C1 segment of cervical spinal cord (tissue), 14 donors: ENCODE data around the gene ELK4.
A peak's percentile ranks its signal among the peaks of the same experiment; 100 is the strongest.

Source experiments
- DNase-seq, 14 donors: peaks; one replicate each; lab custom pipeline; 2025; lab: John Stamatoyannopoulos, UW

Gene ELK4

GRCh38 chr1:205630241-205630640 is 1.6 kb downstream of the ELK4 start:
- no peak for DNase-seq

GRCh38 chr1:205629751-205630150 is 2.1 kb downstream of the ELK4 start:
- no peak for DNase-seq

- no peak for DNase-seq
Observed at GRCh38 chr1:205627956-205628355, 3.9 kb downstream of the ELK4 start.

GRCh38 chr1:205626216-205626615 is 5.6 kb downstream of the ELK4 start:
- no peak for DNase-seq

- DNase-seq, result no peak
Observed at GRCh38 chr1:205623646-205624045, 8.2 kb downstream of the ELK4 start.

- peak in 1 of 14 donors; percentile 26 for DNase-seq
Observed at GRCh38 chr1:205620269-205620668, 11.5 kb downstream of the ELK4 start.

- DNase-seq, result no peak
Observed at GRCh38 chr1:205619376-205619775, 12.4 kb downstream of the ELK4 start.

- DNase-seq, result no peak
Observed at GRCh38 chr1:205616563-205617293, 15.1 kb downstream of the ELK4 start.

- DNase-seq, result no peak
Observed at GRCh38 chr1:205615789-205616188, 16.0 kb downstream of the ELK4 start.

GRCh38 chr1:205613854-205614412 is 17.9 kb downstream of the ELK4 start:
- no peak for DNase-seq

GRCh38 chr1:205612556-205612955 is 19.3 kb downstream of the ELK4 start:
- DNase-seq, result no peak

- no peak for DNase-seq
Observed at GRCh38 chr1:205612104-205612503, 19.7 kb downstream of the ELK4 start.

GRCh38 chr1:205610901-205611466 is 20.8 kb downstream of the ELK4 start:
- no peak for DNase-seq

- no peak for DNase-seq
Observed at GRCh38 chr1:205610036-205610435, 21.8 kb downstream of the ELK4 start.

GRCh38 chr1:205604825-205605505 is 26.8 kb downstream of the ELK4 start:
- no peak for DNase-seq

GRCh38 chr1:205604059-205604458 is 27.8 kb downstream of the ELK4 start:
- no peak for DNase-seq

- no peak for DNase-seq
Observed at GRCh38 chr1:205601205-205601604, 30.6 kb downstream of the ELK4 start.

- DNase-seq, result peak in 1 of 14 donors; percentile 17
Observed at GRCh38 chr1:205600085-205600484, 31.7 kb downstream of the ELK4 start.

- no peak for DNase-seq
Observed at GRCh38 chr1:205599669-205600042, 32.2 kb downstream of the ELK4 start.

- peak in 9 of 14 donors; percentile 16 to 60 (median 30) for DNase-seq
Observed at GRCh38 chr1:205598841-205599668, 32.8 kb downstream of the ELK4 start.

- DNase-seq, result peak in 1 of 14 donors; percentile 37
Observed at GRCh38 chr1:205597691-205598314, 34.0 kb downstream of the ELK4 start.
